Caki2 (cell line): ENCODE measurements around the gene HDDC3. TPM values are rescaled to one million over a fixed set of nuclear protein-coding genes. Genes with fewer than 3 reads are reported as not detected.
"Not testable (repeated sequence)": the region's sequence is repeated elsewhere in the genome, so short reads cannot be mapped to it uniquely, and the experiment has no call there.

Experiments
- DNase-seq: peaks from one replicate; pipeline ENCODE4 v3.0.0-alpha.2; 2015; ENCODE audit warnings: low read depth
- in situ Hi-C: cut with HindIII; loops from 2 replicates; pipeline ENCODE4 v1.10.0; 2016; ENCODE audit warnings: low sequenced_read_pairs, low pct_unique_long_range_greater_than_20kb, mixed read lengths
- total RNA-seq: library from RNA; depleted of rRNA; stranded (reverse); fragments of >200 nt; shearing (Covaris generic); gene quantifications from 2 replicates; pipeline ENCODE4 v1.2.3, GENCODE V29; 2014; ENCODE audit warnings: low replicate concordance

Gene HDDC3
- total RNA-seq, 1 experiment from 2014 or later, result 38.5 TPM

DNA sequence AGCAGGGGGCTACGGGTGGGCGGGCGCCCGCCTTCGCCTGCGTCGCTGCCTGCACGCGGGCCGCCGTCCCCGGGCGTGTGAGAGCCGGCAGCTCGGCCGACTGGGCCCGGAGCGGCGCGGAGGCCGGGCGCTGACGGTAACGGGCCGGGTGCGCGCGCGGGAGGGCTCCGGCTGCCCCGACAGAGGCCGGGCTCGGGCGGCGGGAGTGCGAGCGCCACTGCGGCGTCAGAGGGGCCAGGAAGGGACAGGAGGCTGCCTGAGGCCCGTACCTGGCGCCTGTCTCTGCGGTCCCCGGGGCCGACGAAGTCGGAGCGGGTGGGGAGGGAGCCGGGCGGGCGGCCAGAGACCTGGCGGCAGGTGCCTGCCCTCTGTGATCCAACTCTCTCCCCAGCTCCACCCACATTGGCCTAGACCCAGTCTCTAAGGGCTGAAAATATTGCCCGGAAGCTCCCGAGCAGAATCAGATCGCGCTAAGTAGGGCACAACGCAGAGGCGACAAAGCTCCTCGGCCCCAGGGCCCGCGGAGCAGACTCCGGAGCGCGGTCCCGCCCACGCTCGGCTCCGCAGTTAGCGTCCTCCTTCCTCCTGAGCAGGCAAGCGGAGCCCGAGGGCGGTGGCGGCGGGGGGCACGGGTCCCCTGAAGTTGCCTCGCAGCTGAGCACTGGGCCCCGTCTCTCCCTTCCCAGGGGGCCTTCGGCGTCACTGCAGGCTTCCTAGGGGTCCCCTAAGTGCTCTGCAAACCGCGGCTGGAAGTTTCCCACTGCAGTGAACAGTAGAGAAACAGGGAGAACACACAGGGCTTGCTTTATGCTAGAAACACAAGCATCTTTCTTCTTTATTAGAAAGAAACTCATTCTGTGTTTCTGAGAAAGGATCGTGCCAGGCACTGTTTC, 29.3 kb downstream of the HDDC3 start, which contains the start of gene MAN2A2:
Gene MAN2A2 (plus strand): TSS at position 463 of the 893 bp plus-strand sequence. CDS start 906 bp downstream, outside the sequence.
- in situ Hi-C loops, result no loop called here
- DNase-seq, result peak; percentile 59

DNA sequence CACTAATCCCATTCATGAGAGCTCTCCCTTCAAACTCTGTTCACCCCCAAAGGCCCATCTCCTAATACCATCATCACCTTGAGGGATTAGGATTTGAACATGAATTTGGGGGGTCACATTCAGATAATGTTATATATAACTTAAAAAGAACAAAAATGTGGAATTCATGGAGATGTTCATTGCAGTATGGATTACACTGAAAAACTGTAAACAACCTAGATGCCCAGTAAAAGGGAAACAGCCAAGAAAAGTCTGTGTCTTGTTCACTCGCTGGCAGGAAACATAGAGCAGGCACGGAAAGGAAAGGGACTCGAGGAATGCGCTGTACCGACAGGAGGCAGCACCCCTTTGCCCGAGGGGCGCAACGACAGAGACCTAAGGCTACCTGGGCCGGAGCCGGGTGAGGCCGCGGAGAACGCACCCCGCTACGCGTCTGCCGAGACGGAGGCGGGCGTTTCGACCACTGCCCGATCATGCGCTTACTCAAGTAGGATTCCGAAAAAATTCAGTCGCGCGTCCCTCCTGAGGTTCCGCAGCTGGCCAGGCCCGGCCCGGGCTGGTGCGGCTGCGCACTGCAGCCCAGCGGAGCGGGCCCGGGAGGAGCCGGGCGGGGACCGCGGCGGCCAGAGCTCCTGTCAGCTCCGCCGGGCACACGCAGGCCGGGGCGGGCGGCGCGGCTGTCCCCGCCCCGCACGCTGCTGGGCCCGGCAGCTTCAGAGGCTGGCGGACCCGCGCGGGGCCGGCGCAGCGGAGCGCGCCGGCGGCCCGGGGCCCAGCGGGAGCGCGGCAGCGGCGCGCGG, 30.1 kb downstream of the HDDC3 start:
- in situ Hi-C loops, result no loop called here
- DNase-seq, result peak; percentile 85

DNA sequence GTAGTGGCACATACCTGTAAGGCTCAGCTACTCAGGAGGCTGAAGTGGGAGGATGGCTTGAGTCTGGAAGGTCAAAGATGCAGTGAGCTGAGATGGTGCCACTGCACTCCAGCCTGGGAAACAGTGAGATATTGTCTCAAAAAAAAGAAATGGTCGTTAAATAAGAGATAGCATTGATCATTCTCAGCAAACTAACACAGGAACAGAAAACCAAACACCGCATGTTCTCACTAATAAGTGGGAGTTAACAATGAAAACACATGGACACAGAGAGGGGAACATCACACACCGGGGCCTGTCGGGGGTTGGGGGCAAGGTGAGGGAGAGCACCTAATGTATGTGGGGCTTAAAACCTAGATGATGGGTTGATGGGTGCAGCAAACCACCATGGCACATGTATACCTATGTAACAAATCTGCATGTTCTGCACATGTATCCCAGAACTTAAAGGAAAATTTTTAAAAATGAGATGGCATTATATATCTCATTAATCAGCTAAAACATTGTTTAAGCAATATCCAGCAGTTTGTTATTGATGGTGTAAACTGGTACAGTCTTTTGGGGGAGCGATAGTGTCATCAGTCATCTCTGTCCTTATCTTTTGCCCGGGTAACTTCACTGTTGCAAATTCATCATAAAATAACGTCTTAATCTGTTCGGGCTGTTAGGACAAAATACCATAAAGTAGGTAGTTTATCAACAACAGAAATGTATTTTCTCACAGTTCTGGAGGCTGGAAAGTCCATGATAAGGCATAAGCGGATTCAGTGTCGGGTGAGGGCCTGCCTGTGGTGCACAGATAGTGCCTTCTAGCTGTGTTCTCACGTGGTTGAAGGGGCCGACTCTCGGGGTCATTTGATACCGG, 30.9 kb downstream of the HDDC3 start:
- no peak for DNase-seq
- in situ Hi-C loops, result no loop called here

DNA sequence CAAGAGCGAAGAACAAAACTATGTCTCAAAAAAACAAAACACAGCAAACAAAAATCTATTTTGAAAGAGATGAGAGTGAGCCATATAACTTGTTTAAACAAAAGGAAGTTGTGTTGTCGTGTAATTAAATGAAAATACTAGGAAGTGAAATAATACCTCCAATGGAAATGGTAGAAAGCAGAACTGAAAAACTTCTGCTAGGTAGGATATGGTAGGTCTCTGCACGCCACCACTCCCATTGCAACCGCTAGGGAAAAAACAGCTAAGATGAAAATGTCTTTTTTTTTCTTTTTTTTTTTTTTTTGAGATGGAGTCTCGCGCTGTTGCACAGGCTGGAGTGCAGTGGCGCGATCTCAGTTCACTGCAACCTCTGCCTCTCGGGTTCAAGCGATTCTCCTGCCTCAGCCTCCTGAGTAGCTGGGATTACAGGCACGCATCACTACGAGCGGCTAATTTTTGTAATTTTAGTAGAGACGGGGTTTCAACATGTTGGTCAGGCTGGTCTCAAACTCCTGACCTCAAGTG, 35.2 kb downstream of the HDDC3 start:
- in situ Hi-C loops, DNase-seq: not testable (repeated sequence)

DNA sequence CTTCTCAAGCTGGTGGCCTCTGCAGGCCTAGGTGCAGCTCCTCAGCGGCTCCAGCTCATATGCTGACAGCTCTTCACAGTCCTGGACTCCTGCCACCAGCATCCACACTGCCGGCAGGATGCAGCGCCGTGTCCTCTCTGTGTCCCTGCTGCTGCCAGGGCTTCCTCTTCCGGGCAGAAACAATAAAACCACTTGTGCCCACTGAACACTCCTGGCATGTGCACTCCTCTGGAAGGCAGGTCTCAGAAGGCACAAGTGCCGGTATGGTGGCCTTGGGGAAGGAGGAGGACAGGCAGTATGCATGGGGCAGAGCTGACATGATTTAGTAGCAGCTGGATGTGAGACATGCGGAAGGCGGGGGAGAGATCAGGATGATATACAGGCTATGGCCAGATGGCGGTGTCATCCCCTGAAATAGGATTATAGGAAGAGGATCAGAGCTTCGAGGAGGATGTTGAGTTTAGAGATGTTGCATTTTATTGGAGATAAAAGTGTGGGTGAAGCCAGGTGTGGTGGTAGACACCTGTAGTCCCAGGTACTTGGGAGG, 36.7 kb downstream of the HDDC3 start:
- DNase-seq, result no peak
- in situ Hi-C loops, result no loop called here

DNA sequence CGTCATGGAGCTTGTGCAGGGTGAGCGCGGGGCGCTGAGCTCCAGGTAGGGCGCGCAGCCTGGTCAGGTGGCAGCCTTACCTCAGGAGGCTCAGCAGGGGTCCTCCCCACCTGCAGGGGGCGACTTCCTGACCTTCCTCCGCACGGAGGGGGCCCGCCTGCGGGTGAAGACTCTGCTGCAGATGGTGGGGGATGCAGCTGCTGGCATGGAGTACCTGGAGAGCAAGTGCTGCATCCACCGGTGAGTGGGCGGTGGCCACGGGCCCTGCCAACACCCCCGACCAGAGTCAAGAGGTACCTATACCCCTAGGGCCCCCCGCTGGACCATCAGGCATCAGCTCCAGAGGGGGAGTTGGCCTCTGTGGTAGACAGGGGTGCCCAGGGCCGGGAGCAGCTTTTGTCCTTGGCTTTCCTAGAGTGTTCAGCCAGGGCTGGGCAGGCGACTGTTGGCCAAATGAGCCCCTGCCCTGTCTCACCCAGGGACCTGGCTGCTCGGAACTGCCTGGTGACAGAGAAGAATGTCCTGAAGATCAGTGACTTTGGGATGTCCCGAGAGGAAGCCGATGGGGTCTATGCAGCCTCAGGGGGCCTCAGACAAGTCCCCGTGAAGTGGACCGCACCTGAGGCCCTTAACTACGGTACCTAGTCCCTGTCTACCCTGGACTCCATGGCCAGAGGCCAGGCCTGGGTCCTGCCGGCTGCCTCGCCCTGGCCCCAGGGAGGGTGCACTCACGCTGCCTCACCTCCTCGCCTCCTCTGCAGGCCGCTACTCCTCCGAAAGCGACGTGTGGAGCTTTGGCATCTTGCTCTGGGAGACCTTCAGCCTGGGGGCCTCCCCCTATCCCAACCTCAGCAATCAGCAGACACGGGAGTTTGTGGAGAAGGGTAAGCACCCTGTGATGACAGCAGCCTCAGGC, 38.9 kb downstream of the HDDC3 start:
- DNase-seq, result no peak
- in situ Hi-C loops, result no loop called here

DNA sequence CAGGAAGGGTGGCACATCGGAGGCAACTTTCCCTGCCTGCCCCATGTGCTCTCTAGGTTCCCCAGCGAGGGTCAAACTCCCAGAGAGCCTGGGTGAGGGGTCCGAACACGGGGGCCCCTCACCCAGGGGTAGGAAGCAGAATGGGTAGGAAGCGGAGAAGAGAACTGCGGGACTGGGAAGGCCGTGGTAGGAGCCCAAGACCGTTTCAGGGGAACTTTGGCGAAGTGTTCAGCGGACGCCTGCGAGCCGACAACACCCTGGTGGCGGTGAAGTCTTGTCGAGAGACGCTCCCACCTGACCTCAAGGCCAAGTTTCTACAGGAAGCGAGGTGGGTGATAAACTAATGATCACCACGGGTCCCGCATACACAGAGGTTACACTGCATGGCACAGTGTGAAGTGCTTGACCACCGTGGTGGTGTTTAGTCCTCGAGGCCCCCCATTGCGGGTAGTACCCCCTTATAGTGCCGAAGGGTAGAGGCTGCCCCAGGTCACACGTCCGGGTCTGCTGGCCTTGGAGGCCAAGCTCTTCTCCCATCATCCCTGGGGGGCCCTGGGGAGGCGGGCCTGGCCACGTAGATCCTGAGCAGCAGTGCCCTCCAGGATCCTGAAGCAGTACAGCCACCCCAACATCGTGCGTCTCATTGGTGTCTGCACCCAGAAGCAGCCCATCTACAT, 39.7 kb downstream of the HDDC3 start:
- no peak for DNase-seq
- in situ Hi-C loops, result no loop called here

DNA sequence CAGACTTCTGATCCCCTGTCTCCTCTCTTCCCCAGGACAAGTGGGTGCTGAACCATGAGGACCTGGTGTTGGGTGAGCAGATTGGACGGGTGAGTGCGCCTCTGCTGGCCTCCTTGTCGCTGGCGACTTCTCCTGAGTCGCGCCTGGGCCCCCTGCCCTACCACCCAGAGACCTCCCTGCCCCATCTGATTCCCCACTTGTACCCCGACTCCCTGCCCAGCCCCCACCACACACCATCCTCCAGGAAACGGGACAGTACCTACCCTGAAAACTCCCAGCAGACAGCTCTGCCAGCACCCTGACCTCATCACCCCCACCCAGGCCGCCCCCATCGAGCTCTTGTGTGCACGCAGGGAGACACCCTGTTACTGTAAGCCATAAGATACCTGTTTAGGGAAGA, 40.3 kb downstream of the HDDC3 start:
- no peak for DNase-seq
- in situ Hi-C loops, result no loop called here

DNA sequence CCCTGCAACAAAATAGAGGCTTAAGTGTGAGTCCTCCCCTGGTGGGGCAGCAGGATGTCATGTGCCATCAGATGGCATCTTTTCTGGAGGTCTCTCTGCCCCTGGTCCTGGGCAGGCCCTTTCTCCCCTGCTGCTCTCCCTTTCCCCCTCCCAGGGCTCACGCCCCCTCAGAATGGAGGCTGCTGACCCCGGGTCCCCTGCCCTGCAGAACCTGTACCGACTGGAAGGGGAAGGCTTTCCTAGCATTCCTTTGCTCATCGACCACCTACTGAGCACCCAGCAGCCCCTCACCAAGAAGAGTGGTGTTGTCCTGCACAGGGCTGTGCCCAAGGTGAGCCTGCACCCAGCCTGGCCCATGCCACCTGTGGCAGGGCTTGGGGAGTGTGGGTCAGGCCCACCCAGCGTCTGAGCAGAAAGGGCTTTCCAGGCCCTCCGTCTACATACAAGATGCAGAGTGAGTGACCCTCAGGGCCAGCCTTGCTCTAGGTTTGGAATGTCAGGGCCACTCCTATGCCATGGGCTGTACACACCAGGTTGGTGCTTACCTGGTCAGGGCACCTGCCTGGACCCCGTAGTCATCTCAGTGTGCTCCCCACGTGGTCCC, 40.9 kb downstream of the HDDC3 start:
- in situ Hi-C loops, result no loop called here
- DNase-seq, result no peak

DNA sequence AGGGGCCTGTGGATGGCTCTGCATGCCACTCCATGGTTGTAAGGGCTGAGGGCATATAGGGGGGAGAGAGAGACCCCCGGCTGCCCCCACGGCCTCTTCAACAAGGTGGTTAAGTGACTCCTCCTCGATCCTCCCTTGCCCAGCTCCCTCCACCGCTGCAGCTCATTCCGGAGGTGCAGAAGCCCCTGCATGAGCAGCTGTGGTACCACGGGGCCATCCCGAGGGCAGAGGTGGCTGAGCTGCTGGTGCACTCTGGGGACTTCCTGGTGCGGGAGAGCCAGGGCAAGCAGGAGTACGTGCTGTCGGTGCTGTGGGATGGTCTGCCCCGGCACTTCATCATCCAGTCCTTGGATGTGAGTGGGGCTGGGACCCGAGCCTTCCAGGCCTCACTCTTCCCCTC, 41.5 kb downstream of the HDDC3 start:
- in situ Hi-C loops, result no loop called here

DNA sequence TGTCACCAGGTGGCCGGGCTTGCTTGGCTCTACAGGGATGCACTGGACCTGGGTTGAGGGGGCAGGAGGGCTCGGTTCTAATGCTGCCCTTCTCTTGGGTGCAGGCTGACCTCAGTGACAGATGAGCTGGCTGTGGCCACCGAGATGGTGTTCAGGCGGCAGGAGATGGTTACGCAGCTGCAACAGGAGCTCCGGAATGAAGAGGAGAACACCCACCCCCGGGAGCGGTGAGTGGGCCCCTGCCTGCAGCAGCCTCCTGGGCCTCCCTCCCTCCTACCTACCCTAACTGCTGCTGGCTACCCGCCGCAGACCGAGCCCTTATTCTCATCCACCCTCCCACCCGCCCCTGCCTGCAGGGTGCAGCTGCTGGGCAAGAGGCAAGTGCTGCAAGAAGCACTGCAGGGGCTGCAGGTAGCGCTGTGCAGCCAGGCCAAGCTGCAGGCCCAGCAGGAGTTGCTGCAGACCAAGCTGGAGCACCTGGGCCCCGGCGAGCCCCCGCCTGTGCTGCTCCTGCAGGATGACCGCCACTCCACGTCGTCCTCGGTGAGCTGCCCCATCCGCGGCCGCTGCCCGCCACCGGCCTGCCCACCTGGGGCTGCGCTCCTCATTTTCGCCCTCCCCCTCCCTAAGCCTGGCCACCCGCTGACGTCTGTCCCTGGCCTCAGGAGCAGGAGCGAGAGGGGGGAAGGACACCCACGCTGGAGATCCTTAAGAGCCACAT, 42.5 kb downstream of the HDDC3 start:
- no peak for DNase-seq
- in situ Hi-C loops, result no loop called here

More for the DNA sequence above, 41.5 kb downstream of the HDDC3 start:
- no peak for DNase-seq

DNA sequence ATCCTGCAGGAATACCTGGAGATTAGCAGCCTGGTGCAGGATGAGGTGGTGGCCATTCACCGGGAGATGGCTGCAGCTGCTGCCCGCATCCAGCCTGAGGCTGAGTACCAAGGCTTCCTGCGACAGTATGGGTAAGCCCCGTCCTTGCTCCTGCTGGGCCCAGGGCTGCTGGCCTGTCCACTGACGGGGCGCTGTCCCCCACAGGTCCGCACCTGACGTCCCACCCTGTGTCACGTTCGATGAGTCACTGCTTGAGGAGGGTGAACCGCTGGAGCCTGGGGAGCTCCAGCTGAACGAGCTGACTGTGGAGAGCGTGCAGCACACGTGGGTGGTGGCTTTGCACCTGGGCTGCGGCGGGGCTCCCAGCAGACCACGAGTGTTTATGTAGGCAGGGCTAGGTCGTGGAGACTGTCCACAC, 43.0 kb downstream of the HDDC3 start:
- DNase-seq, result no peak
- in situ Hi-C loops, result no loop called here

DNA sequence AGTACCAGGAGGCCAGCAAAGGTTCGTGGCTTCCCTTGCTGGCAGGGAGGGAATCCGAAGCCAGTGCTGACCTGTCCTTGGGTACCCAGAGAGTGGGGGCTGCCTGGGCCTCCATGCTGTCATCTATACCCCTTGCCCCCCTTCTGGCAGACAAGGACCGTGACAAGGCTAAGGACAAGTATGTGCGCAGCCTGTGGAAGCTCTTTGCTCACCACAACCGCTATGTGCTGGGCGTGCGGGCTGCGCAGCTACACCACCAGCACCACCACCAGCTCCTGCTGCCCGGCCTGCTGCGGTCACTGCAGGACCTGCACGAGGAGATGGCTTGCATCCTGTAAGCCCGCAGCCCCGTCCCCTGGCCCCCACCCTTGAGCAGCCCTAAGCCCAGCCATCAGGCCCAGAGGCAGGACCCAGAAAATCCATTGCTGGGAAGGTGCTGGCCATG, 45.3 kb downstream of the HDDC3 start:
- DNase-seq, result no peak
- in situ Hi-C loops, result no loop called here

DNA sequence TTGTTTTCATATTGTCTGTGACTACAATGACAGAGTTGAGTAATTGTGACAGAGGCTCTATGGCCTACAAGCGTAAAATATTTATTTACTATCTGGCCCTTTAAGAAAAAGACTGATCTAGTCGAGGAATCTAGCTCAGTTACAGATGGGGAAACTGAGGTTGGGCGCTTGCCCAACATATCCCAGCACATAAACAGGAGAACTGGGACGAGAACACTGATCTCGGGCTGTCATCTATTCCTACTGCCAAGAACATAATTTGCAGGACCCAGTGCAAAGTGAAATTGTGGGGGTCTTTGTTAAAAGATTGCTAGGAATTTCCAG, 46.1 kb downstream of the HDDC3 start:
- in situ Hi-C loops, result no loop called here
- no peak for DNase-seq

DNA sequence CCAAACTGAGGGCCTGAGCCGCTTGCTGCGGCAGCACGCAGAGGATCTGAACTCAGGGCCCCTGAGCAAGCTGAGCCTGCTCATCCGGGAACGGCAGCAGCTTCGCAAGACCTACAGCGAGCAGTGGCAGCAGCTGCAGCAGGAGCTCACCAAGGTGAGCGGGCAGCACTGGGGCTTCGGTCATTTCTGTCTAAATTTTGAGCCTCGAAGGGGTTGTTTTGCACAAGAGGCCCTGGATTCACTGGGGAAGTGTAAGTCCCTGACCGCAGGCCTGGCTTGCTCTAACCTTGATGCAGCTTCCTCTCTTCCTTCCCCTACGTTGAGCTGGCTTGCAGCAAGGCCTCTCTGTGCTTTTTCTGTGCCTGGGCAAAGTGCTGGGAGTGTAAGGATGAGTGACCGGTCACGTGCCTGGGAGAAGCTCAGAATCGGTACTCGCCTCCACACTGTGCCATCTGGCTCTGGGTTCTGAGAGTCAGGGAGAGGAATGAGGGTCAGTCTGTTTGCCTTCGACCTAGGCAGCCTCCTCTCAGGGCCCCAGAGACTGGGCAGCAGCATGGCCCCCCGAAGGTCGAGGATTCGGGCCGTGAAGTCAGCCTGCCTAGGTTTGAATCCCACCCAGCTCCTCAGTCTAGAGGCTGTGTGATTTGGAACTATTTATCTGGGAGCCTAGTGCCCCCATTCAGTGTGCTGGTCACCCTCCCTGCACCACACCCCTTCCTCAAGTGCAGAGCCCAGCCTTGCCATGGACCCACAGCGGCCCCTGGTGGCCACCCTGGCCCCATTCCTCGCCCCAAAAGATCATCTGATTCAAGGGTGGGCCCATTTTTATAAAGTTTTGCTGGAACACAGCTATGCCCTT, 46.7 kb downstream of the HDDC3 start:
- in situ Hi-C loops, result no loop called here
- DNase-seq, result peak; percentile 38
